Fibroblast of villous mesenchyme (primary cell): ENCODE data around the gene SPATA6. TPM values are rescaled to one million over a fixed set of nuclear protein-coding genes. Genes with fewer than 3 reads are reported as not detected.
"Not testable (repeated sequence)": the region's sequence is repeated elsewhere in the genome, so short reads cannot be mapped to it uniquely, and the experiment has no call there.

ENCODE experiments used
- DNase-seq: peaks from one replicate; pipeline ENCODE4 v3.0.0-alpha.2; 2010; ENCODE audit warnings: low read depth
- H3K4me3 ChIP-seq: 2 replicates; pipeline ENCODE4 v1.5.1; 2011; ENCODE audit warnings: low read depth, mild to moderate bottlenecking, low read length
- CTCF ChIP-seq: IDR thresholded peaks from 2 replicates; pipeline ENCODE4 v1.5.1; 2012; ENCODE audit warnings: low read depth, mild to moderate bottlenecking, low read length; ENCODE audit not compliant: insufficient read depth
- total RNA-seq: library from RNA; depleted of rRNA; stranded (reverse); fragments of >200 nt; gene quantifications from 2 replicates; pipeline ENCODE4 v1.2.3, GENCODE V29; 2012

The SPATA6 gene
- total RNA-seq, 1 donor = 4.7 TPM

DNA sequence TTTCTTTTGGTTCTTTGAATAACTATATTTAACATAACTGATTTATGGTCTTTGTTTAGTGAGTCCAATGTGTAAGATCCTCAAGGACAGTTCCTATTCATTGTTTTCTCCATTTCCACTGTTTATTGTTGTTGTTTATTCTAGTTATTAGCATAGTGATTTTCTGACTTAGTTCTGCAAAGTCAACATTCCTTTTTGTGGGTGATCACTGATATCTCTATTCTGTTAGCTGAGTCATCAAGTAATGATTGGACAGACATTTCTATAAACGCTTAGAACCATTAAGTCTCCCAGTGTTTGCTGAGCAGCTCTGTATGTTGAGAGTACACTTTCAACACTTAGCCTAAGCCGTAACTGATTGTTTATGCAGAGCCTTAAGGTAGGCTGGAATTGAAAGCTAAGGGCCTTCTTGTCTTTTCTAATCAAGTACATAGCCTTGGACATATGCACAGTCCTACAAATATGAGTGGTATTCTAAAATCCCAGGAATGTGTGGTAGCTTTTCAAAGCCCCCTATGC, 162.4 kb downstream of the SPATA6 start:
- no peak overlapping the region for H3K4me3 ChIP-seq
- no peak for TF ChIP-seq CTCF

DNA sequence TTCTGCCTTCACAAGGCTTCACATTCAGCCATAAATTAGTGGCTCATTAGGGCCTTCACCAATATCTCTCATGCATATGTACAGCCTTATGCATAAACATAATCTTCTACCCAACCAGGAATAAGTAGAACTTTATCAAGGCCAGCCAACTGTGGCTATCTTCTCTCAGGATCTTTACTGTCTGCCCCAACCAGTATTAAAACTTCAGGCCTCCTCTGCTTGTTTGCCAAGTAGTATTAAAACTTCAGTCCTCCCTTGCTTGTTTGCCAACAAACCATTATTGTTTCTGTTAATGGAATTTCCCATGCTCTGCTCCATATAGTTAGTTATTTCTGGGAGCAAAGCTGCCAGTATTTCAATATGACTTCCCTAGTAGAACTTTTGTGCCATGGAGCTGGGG, 169.4 kb downstream of the SPATA6 start:
- DNase-seq = no peak
- H3K4me3 ChIP-seq = no peak overlapping the region
- no peak for TF ChIP-seq CTCF

More for the DNA sequence above, 162.4 kb downstream of the SPATA6 start:
- DNase-seq = no peak

- no peak for TF ChIP-seq CTCF
- DNase-seq = no peak
- no peak overlapping the region for H3K4me3 ChIP-seq
Measured at GRCh38 chr1:48294656-48295055, 177.3 kb downstream of the SPATA6 start.

DNA sequence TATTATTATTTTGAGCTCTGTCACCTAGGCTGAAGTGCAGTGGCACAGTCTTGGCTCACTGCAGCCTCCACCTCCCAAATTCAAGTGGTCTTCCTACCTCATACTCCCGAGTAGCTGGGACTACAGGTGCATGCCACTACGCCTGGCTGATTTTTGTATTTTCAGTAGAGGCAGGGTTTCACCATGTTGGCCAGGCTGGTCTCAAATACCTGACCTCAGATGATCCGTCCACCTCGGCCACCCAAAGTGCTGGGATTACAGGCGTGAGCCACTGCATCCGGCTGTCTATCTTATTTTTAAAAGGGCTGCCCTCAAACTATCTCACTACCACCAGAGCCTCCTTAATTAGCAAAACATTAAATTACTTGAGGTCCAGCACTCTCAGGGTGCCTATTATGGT, 177.9 kb downstream of the SPATA6 start:
- not testable (repeated sequence) for DNase-seq, H3K4me3 ChIP-seq

GRCh38 chr1:48292706-48293105, 179.3 kb downstream of the SPATA6 start:
- no peak for DNase-seq
- TF ChIP-seq CTCF = no peak
- H3K4me3 ChIP-seq = no peak overlapping the region

- no peak overlapping the region for H3K4me3 ChIP-seq
- no peak for DNase-seq
- no peak for TF ChIP-seq CTCF
Measured at GRCh38 chr1:48291421-48291820, 180.6 kb downstream of the SPATA6 start.

GRCh38 chr1:48285525-48285924, 186.5 kb downstream of the SPATA6 start:
- DNase-seq = no peak
- no peak overlapping the region for H3K4me3 ChIP-seq
- TF ChIP-seq CTCF = no peak

DNA sequence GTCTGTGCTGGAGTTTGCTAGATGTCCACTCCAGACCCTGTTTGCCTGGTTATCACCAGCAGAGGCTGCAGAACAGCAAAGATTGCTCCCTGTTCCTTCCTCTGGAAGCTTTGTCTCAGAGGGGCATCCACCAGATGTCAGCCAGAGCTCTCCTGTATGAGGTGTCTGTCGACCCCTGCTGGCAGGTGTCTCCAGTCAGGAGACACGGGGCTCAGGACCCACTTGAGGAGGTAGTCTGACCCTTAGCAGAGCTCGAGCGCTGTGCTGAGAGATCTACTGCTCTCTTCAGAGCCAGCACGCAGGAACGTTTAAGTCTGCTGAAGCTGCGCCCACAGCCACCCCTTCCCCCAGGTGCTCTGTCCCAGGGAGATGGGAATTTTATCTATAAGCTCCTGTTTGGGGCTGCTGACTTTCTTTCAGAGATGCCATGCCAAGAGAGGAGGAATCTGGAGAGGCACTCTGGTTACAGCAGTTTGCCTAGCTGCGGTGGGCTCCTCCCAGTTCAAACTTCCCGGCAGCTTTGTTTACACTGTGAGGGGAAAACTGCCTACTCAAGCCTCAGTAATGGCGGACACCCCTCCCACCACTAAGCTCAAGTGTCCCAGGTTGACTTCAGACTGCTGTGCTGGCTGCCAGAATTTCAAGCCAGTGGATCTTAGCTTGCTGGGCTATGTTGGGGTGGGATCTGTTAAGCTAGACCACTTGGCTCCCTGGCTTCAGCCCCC, 187.1 kb downstream of the SPATA6 start:
- DNase-seq, H3K4me3 ChIP-seq: not testable (repeated sequence)

- not testable (repeated sequence) for DNase-seq, H3K4me3 ChIP-seq
Measured at GRCh38 chr1:48282329-48282728, 189.7 kb downstream of the SPATA6 start.

DNA sequence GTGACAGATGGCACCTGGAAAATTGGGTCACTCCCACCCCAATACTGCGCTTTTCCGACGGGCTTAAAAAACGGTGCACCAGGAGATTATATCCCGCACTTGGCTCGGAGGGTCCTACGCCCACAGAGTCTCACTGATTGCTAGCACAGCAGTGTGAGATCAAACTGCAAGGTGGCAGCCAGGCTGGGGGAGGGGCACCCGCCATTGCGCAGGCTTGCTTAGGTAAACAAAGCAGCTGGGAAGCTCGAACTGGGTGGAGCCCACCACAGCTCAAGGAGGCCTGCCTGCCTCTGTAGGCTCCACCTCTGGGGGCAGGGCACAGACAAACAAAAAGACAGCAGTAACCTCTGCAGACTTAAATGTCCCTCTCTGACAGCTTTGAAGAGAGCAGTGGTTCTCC, 194.6 kb downstream of the SPATA6 start:
- not testable (repeated sequence) for DNase-seq, H3K4me3 ChIP-seq
